Measurements from ENCODE around the gene SLC12A8.

Gene SLC12A8

GRCh38 chr3:125042725-125043406, 169.7 kb downstream of the SLC12A8 start:
- H3K9ac ChIP-seq (ENCODE audit: low read length in 5 of 5), result peak overlapping the region in 2 of 5 donors; percentile 0 to 29
- H3K4me3 ChIP-seq (ENCODE audit: low read depth in 1 of 5, low read length in 5 of 5), result peak overlapping the region in 4 of 5 donors; percentile 13 to 32 (median 20)
- H3K36me3 ChIP-seq (ENCODE audit: control insufficient read depth in 5 of 5, insufficient read depth in 5 of 5, low read length in 5 of 5), result peaks cover 0 to 3% (median 0%) of the 10 kb centered on the region in 5 donors
- H3K27ac ChIP-seq (ENCODE audit: low read depth, low read length), result peak overlapping the region; percentile 75
- no peaks in the 10 kb centered on the region for H3K27me3 ChIP-seq (ENCODE audit: control insufficient read depth in 5 of 5, insufficient read depth in 4 of 5, low read length in 5 of 5)
- peaks cover 18 to 92% (median 64%) of the 10 kb centered on the region in 5 donors for H3K4me1 ChIP-seq (ENCODE audit: control insufficient read depth in 5 of 5, insufficient read depth in 5 of 5, low read length in 5 of 5)
- no peaks in the 10 kb centered on the region for H3K9me3 ChIP-seq (ENCODE audit: control insufficient read depth in 5 of 5, low read length in 5 of 5)

DNA sequence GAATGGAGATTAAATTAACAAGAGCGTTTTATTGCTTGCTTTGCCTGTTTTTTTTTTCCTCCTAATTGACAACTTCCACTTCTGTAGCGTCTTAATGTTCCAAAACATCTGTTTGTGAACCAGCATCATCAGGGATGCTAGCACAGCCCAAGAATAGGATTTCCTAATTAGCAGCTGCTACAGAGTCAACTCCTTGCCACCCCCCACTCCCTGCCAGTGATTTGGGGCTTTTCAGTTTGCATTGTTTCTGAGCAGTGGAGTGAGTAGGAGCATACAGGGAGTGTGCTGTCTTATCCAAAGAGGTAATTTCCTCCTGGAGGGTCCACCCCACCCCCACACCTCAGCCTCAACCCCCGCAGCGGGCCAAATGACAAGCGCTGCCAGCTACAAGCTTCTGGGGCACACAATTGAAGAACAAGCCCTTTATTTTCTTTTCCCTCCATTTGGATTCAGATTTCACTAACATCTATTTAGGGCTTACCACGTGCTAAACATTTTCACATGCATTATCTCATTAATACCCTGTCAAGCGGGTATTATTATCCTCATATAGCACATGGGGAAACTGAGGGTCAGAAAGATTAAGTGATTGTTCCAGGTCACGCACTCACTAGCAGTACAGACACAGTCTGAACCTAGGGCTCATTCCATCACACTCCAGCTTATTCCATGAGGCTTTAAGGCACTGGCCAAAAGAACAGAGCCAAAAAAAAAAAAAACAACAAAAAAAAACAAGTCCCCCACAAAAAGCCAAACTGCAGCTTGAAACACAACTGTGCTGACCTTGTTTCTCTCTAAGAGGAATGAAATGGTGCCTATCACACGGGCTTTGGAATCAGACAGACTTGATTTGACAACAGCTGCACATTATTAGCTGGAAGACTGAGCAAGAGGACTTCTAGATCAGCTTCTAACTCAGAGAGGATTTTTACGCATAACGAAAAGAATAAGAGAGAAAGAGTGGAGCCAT, 173.1 kb downstream of the SLC12A8 start:
- H3K4me3 ChIP-seq (ENCODE audit: low read depth in 1 of 5, low read length in 5 of 5), result no peak overlapping the region
- peaks cover 0 to 6% (median 3%) of the 10 kb centered on the region in 5 donors for H3K9me3 ChIP-seq (ENCODE audit: control insufficient read depth in 5 of 5, low read length in 5 of 5)
- peak overlapping the region in 1 of 5 donors; percentile 16 for H3K9ac ChIP-seq (ENCODE audit: low read length in 5 of 5)
- H3K27ac ChIP-seq (ENCODE audit: low read depth, low read length), result no peak overlapping the region
- H3K36me3 ChIP-seq (ENCODE audit: control insufficient read depth in 5 of 5, insufficient read depth in 5 of 5, low read length in 5 of 5), result no peaks in the 10 kb centered on the region
- peaks cover 10 to 64% (median 47%) of the 10 kb centered on the region in 5 donors for H3K4me1 ChIP-seq (ENCODE audit: control insufficient read depth in 5 of 5, insufficient read depth in 5 of 5, low read length in 5 of 5)
- H3K27me3 ChIP-seq (ENCODE audit: control insufficient read depth in 5 of 5, insufficient read depth in 4 of 5, low read length in 5 of 5), result no peaks in the 10 kb centered on the region

DNA sequence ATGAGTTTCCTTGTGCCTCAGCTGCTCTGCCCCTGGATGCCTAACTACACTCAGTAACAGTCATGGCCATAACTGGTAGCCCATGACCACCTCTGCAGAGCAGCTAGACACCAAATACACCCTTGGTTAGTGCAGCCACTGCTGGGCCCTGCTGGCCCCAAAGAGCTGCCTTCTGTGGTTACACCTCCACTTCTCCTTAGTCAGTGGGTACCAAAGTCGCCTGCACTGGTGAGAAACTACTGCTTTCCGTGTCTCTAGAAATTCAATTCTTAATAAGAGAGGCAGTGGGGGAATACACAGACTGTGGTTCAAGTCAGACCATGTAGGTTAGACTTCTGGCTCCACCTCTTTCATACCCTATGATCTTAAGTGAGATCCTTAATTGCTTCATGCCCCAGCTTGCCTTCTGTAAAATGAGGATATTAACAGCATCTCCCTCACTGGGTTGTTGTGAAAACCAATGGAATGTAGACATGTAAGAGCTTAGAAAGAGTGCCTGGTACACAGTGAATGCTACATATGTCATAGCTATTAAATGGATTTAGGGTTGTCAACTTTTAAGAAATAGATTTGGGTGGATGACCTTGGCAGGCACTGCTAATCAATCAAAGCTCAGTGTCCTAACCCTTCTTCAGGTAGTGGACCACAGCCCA, 174.9 kb downstream of the SLC12A8 start:
- no peak overlapping the region for H3K27ac ChIP-seq (ENCODE audit: low read depth, low read length)

DNA sequence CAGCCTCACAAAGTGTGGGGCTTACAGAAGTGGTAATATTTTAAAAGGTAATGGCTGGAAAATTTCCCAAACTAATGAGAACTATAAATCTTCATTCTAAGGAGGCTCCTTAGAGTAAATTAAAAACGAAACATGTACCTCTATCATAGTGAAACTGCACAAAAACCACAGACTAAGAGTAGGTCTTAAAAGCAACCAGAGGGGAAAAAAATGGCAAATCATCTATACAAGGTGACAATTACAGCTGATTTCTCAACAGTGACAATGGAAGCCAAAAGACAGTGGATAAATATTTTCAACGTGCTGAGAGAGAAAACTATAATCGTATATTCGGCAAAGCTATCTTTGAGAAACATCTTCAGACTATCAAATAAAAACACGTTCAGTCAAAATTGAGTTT, 177.3 kb downstream of the SLC12A8 start:
- Histone ChIP-seq H3K9me3 (ENCODE audit: control insufficient read depth in 5 of 5, low read length in 5 of 5) (peaks cover 0 to 6% (median 3%) of the 10 kb centered on the region in 5 donors), H3K27me3 (ENCODE audit: control insufficient read depth in 5 of 5, insufficient read depth in 4 of 5, low read length in 5 of 5) (no peaks in the 10 kb centered on the region), H3K27ac (ENCODE audit: low read depth, low read length) (no peak overlapping the region), H3K9ac (ENCODE audit: low read length in 5 of 5) (no peak overlapping the region), H3K36me3 (ENCODE audit: control insufficient read depth in 5 of 5, insufficient read depth in 5 of 5, low read length in 5 of 5) (no peaks in the 10 kb centered on the region), H3K4me1 (ENCODE audit: control insufficient read depth in 5 of 5, insufficient read depth in 5 of 5, low read length in 5 of 5) (peaks cover 2 to 48% (median 26%) of the 10 kb centered on the region in 5 donors), H3K4me3 (ENCODE audit: low read depth in 1 of 5, low read length in 5 of 5) (no peak overlapping the region)

More for the DNA sequence above, 174.9 kb downstream of the SLC12A8 start:
- Histone ChIP-seq H3K4me1 (ENCODE audit: control insufficient read depth in 5 of 5, insufficient read depth in 5 of 5, low read length in 5 of 5) (peaks cover 2 to 56% (median 30%) of the 10 kb centered on the region in 5 donors), H3K27me3 (ENCODE audit: control insufficient read depth in 5 of 5, insufficient read depth in 4 of 5, low read length in 5 of 5) (no peaks in the 10 kb centered on the region), H3K9me3 (ENCODE audit: control insufficient read depth in 5 of 5, low read length in 5 of 5) (peaks cover 0 to 6% (median 3%) of the 10 kb centered on the region in 5 donors), H3K36me3 (ENCODE audit: control insufficient read depth in 5 of 5, insufficient read depth in 5 of 5, low read length in 5 of 5) (no peaks in the 10 kb centered on the region), H3K9ac (ENCODE audit: low read length in 5 of 5) (no peak overlapping the region), H3K4me3 (ENCODE audit: low read depth in 1 of 5, low read length in 5 of 5) (no peak overlapping the region)

GRCh38 chr3:125033616-125034015, 178.9 kb downstream of the SLC12A8 start:
- H3K27ac ChIP-seq (ENCODE audit: low read depth, low read length), result no peak overlapping the region
- peaks cover 0 to 7% (median 7%) of the 10 kb centered on the region in 5 donors for H3K36me3 ChIP-seq (ENCODE audit: control insufficient read depth in 5 of 5, insufficient read depth in 5 of 5, low read length in 5 of 5)
- H3K4me3 ChIP-seq (ENCODE audit: low read depth in 1 of 5, low read length in 5 of 5), result no peak overlapping the region
- peaks cover 0 to 32% (median 10%) of the 10 kb centered on the region in 5 donors for H3K4me1 ChIP-seq (ENCODE audit: control insufficient read depth in 5 of 5, insufficient read depth in 5 of 5, low read length in 5 of 5)
- H3K27me3 ChIP-seq (ENCODE audit: control insufficient read depth in 5 of 5, insufficient read depth in 4 of 5, low read length in 5 of 5), result no peaks in the 10 kb centered on the region
- H3K9me3 ChIP-seq (ENCODE audit: control insufficient read depth in 5 of 5, low read length in 5 of 5), result peaks cover 0 to 6% (median 3%) of the 10 kb centered on the region in 5 donors
- H3K9ac ChIP-seq (ENCODE audit: low read length in 5 of 5), result no peak overlapping the region

GRCh38 chr3:125033135-125033534, 179.4 kb downstream of the SLC12A8 start:
- Histone ChIP-seq H3K4me3 (ENCODE audit: low read depth in 1 of 5, low read length in 5 of 5) (no peak overlapping the region), H3K9ac (ENCODE audit: low read length in 5 of 5) (no peak overlapping the region), H3K9me3 (ENCODE audit: control insufficient read depth in 5 of 5, low read length in 5 of 5) (peaks cover 0 to 6% (median 3%) of the 10 kb centered on the region in 5 donors), H3K27ac (ENCODE audit: low read depth, low read length) (peak overlapping the region; percentile 24), H3K4me1 (ENCODE audit: control insufficient read depth in 5 of 5, insufficient read depth in 5 of 5, low read length in 5 of 5) (peaks cover 0 to 27% (median 6%) of the 10 kb centered on the region in 5 donors), H3K36me3 (ENCODE audit: control insufficient read depth in 5 of 5, insufficient read depth in 5 of 5, low read length in 5 of 5) (peaks cover 3 to 12% (median 12%) of the 10 kb centered on the region in 5 donors), H3K27me3 (ENCODE audit: control insufficient read depth in 5 of 5, insufficient read depth in 4 of 5, low read length in 5 of 5) (no peaks in the 10 kb centered on the region)

DNA sequence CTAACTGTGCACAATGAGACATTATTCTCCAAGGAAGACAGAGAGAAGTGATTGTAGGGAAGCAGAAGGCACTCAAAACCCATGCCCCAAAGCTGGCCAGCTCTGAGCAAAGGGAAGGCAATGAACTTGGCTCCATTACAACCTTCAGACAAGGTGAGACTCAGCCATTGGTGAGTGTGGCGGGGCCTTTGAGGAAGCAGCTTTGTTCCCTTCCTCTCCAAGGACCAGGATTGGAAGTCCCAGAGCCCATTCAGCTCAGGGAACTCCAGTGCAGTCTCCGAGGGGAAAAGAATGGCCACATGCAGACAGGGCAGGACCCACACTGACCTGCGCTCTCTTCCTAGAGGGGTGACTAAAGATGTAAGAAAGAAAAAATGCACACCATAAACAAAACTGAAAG, 179.9 kb downstream of the SLC12A8 start:
- Histone ChIP-seq H3K4me1 (ENCODE audit: control insufficient read depth in 5 of 5, insufficient read depth in 5 of 5, low read length in 5 of 5) (peaks cover 0 to 27% (median 6%) of the 10 kb centered on the region in 5 donors), H3K4me3 (ENCODE audit: low read depth in 1 of 5, low read length in 5 of 5) (peak overlapping the region in 1 of 5 donors; percentile 5), H3K9ac (ENCODE audit: low read length in 5 of 5) (no peak overlapping the region), H3K27me3 (ENCODE audit: control insufficient read depth in 5 of 5, insufficient read depth in 4 of 5, low read length in 5 of 5) (no peaks in the 10 kb centered on the region), H3K27ac (ENCODE audit: low read depth, low read length) (peak overlapping the region; percentile 24), H3K36me3 (ENCODE audit: control insufficient read depth in 5 of 5, insufficient read depth in 5 of 5, low read length in 5 of 5) (peaks cover 3 to 17% (median 16%) of the 10 kb centered on the region in 5 donors), H3K9me3 (ENCODE audit: control insufficient read depth in 5 of 5, low read length in 5 of 5) (peaks cover 0 to 6% (median 3%) of the 10 kb centered on the region in 5 donors)

All from subcutaneous abdominal adipose tissue (tissue), 5 donors.